T follicular helper cell (primary cell): Measurements from ENCODE around the gene IFNGR1.
"Not testable (repeated sequence)": the region's sequence is repeated elsewhere in the genome, so short reads cannot be mapped to it uniquely, and the experiment has no call there.

Source experiments
- DNase-seq: peaks from one replicate; pipeline ENCODE4 v3.0.0-alpha.2; 2020; ENCODE audit warnings: low read depth

The IFNGR1 gene

GRCh38 chr6:137213331-137213740 is 5.8 kb downstream of the IFNGR1 start:
- no peak for DNase-seq

GRCh38 chr6:137211910-137212309 is 7.3 kb downstream of the IFNGR1 start:
- DNase-seq: no peak

DNA sequence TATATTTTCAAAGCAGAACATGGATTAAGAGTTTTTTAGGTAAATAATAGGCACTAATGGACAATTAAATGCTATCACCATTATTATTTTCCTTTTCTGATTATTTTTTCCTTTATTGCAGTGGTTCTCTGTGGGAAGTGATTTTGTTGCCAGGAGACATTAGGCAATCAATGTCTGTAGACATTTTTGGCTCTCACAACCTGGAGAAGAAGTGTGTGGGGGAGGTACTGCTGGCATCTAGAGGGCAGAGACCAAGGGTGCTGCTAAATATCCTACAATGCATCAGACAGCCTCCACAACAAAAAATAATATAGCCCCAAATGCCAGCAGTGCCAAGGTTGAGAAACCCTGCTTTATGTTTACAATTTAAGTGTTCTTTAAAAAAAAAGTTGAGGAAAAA is 8.3 kb downstream of the IFNGR1 start:
- DNase-seq: no peak

DNA sequence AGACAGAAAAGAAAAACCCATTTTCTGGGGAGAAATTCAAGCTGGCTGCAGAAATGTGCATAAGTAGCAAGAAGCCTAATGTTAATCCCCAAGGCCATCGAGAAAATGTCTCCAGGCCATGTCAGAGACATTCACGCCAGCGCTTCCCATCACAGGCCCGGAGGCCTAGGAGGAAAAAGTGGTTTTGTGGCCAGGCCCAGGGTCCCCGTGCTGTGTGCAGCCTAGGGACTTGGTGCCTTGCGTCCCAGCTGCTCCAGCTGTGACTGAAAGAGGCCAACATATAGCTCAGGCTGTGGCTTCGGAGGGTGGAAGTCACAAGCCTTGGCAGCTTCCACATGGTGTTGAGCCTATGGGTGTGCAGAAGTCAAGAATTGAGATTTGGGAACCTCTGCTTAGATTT is 10.9 kb downstream of the IFNGR1 start:
- no peak for DNase-seq

- not testable (repeated sequence) for DNase-seq
These were observed 11.7 kb downstream of the IFNGR1 start for GRCh38 chr6:137207457-137207856.

DNA sequence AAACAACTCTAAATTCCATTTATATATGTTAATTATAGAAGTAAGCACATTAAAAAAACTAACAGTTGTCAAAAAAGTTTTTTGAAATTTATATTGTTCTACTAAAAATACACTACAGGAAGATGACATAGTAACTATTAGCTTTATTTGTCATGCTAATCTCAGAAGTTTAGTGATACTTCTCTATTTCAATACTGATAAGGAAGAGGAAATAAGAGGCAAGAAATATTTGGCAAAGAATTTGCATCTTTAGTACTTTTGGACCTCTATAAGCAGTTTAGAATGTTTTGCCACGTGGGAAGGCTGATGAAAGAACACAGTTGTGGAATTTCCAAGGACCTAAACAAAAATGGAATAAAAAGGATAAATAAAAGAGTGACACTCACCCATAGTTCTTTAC is 12.6 kb downstream of the IFNGR1 start:
- DNase-seq: no peak

DNA sequence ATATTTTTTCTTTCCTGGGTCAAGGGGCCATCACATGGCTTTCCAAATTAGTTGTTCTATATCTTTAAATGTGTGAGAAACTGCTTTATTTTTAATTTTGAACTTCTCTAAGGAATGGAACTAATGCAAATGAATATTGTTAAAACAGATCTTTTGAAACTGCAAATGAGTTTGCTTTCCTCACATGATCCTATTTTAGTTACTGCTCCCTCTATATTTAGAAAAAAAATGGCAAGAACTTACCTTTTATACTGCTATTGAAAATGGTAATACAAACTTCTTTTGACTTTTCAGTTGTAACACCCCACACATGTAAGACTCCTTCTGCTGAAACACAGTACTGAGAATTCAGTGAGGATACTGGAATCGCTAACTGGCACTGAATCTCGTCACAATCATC is 15.9 kb downstream of the IFNGR1 start:
- DNase-seq: no peak

- DNase-seq: no peak
These were observed 17.1 kb downstream of the IFNGR1 start for GRCh38 chr6:137202078-137202477.

DNA sequence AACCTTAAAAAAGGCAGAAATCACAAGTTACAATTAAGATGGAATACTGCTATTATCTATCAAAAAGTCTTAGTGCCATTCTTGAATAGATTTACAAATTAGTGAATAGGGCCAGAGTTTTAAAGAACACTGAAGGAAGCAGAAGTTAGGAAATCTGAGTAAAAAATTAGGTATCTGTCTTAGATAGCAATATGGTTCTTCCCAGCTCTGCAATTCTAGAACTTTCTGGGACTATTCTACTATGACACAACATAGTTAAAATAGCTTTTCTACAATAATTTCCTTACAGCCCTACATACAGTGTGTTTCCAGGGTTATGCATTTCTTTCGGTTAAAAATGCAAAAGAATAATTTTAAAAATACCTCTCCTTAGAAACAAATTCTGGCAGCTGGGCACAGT is 18.2 kb downstream of the IFNGR1 start:
- no peak for DNase-seq

GRCh38 chr6:137200288-137200687 is 18.9 kb downstream of the IFNGR1 start:
- DNase-seq: no peak

DNA sequence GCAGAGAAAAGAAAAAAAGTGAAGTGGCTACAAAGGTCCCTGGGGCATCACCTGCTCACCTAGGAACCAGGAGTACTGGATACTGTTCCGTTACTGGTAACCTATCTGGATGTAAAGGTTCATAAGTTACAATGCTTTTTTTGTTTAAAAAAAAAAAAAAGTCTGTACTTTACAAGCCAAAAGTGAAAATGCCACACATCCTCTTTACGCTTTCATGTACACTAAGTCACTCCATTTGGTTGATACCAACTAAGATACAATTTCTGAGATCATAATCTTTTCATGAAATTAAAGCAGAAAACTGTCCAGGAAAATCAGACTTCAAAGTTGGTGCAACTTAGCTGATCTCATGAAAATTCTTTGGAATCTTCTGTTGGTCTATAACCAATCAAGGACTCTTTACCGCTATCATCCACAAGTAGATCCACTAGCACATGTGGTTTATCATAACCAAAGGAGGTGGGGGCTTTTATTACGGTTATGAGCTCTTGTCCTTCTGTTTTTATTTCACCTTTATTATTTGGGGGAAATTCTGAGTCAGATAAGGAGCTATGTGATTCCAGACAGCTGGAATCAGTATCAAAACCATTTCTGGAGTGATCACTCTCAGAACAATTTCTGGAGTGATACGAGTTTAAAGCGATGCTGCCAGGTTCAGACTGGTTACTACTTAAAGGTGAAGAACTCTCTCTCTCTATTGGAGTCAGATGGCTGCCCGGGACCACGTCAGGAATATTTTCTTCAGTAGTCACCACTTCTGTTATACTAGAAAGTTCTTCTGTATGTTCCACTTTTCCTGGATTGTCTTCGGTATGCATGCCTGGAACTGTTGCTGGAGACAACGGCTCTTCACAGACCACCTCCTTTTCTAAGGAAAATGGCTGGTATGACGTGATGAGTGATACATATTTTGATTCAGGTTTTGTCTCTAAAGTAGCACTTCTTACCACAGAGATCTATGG is 21.2 kb downstream of the IFNGR1 start:
- DNase-seq: no peak

DNA sequence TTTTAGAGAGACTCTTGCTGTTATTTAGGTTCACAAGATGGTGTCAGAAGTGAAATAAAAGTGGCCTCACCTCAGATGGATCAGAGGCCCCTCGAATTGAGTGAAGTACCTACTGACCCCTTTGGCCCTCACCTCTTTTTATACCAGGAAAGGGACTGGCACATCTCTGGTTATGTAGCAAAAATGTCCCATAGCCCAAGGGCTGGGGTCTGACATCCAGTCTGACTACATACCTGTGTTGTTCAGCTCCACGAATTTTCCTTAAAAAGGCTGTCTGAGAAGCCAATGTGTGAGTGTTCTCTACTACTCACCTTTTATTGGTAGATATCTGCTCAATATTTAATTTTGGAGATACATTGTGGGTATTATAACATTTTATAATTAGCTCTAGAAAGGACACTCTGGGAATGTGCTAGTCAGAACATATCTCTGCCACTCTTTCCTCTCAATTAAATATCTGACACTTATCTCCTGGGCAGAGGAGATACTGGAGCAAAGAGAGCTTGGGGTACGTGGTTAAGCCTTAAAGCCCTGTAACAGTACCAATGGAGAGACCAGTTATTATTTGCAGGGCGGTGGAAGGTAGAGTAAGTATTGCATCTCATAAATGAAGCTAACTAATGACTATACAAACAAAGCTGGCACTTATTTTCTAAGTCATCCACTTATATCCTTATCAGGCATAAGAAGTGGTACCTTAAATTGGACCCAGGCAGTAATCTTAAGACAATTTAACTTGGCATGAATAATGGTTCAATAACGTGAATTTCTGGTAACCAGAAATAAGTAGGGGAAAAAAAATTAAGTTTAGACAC is 25.7 kb downstream of the IFNGR1 start:
- DNase-seq: no peak

- no peak for DNase-seq
These were observed 26.4 kb downstream of the IFNGR1 start for GRCh38 chr6:137192821-137193220.

- DNase-seq: no peak
These were observed 27.5 kb downstream of the IFNGR1 start for GRCh38 chr6:137191670-137192069.

GRCh38 chr6:137191236-137191635 is 27.9 kb downstream of the IFNGR1 start:
- DNase-seq: no peak

GRCh38 chr6:137190583-137191094 is 28.5 kb downstream of the IFNGR1 start:
- DNase-seq: no peak

DNA sequence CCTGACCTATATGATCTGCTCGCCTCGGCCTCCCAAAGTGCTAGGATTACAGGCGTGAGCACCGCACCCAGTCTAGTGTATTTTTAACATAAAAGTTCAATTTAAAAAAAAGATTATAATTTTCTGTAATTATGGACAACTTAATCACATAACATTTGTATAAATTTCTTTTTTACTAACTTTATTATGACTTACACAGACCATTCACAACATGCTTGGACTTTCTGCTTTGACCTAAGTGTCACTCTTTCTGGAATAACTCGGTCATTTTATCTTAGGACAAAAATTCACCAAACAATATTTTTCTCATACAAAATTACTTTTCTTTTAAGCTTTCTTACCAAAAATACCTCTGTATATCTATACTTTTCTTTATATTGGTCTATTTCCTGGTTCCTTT is 30.3 kb downstream of the IFNGR1 start:
- no peak for DNase-seq

GRCh38 chr6:137185290-137185689 is 33.9 kb downstream of the IFNGR1 start:
- no peak for DNase-seq

DNA sequence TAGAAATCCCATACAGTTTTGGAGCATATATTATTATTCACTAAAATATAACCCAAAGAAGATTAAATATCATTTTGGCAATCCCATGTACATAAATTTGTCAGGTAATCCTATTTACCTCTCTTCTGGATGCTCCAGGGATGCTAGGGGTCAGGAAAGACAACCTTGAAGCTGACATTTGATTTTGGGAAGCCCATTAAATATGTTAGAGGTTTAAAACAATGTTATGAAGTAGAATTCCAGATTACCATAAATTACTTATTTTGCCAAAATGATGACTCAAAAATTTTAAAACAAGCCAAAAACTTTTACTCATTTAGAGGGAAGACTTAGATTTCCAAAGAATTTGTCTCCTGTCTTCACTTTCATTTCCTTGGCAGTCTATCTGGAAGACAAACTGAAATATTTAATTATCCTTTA is 36.5 kb downstream of the IFNGR1 start:
- no peak for DNase-seq

GRCh38 chr6:137181891-137182653 is 37.1 kb downstream of the IFNGR1 start:
- no peak for DNase-seq

GRCh38 chr6:137177611-137178010 is 41.6 kb downstream of the IFNGR1 start:
- no peak for DNase-seq

DNA sequence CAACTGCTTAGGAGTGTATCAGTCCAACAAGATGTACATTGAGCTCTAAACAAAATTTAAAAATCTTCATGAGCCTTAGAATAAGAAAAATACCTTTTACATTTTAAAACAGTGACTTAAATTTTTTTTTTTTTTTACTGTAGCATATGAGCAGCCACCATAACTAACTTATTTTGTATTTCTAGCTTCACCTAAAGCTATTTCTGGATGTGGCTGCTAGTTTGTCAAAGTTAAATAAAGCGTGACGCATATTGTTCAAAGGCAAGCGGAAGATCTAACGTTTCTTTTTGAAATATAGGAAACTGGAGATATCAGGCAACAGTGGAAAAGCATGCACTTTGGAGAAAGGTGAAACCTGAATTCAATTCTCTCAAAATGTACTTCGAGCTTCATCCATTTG is 42.5 kb downstream of the IFNGR1 start:
- no peak for DNase-seq
